Endometrium (tissue), 2 donors: ENCODE data around the gene STPG3.

ENCODE experiments used
- FAIRE-seq: peaks from 2 replicates; lab custom pipeline; 2012; peaks lifted over from hg19 to GRCh38; lab: Jason Lieb, UNC
- donor health status: control.
- donor health status: control.

The STPG3 gene

DNA sequence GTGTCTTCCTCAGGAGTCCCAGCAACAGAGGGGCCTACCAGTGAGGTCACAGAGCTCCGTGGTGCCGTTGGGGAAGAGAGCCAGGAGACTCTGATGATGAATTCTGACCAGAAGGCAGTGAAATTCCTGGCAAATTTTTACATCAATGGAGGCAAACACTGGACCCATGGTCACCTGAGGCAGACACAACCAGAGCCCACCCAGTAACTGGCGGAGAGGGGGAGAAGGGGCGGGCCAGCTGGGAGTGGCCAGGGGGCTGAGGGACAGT is at the start of gene STPG3:
Gene STPG3, plus strand, starts transcription at position 93 of the 268 bp plus-strand sequence. Its CDS starts 1 bp downstream, at position 94.
- FAIRE-seq = no peak

DNA sequence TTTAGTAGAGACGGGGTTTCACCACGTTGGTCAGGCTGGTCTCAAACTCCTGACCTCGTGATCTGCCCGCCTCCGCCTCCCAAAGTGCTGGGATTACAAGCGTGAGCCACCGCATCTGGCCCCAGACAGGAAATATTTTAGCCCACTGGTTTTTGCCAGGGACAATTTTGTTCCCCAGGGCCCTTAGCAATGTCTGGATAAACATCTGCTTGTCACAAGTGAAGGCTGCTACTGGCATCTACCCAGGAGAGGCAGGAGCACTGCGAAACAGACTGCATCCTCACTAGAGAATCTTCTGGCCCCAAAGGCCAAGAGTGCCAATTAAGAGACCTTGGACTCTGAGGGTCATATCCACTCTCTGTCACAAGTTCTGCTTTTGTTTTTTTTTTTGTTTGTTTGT is 48.1 kb upstream of the STPG3 start:
- no peak for FAIRE-seq

- FAIRE-seq = no peak
Measured at GRCh38 chr9:137204731-137205125, 46.4 kb upstream of the STPG3 start.

DNA sequence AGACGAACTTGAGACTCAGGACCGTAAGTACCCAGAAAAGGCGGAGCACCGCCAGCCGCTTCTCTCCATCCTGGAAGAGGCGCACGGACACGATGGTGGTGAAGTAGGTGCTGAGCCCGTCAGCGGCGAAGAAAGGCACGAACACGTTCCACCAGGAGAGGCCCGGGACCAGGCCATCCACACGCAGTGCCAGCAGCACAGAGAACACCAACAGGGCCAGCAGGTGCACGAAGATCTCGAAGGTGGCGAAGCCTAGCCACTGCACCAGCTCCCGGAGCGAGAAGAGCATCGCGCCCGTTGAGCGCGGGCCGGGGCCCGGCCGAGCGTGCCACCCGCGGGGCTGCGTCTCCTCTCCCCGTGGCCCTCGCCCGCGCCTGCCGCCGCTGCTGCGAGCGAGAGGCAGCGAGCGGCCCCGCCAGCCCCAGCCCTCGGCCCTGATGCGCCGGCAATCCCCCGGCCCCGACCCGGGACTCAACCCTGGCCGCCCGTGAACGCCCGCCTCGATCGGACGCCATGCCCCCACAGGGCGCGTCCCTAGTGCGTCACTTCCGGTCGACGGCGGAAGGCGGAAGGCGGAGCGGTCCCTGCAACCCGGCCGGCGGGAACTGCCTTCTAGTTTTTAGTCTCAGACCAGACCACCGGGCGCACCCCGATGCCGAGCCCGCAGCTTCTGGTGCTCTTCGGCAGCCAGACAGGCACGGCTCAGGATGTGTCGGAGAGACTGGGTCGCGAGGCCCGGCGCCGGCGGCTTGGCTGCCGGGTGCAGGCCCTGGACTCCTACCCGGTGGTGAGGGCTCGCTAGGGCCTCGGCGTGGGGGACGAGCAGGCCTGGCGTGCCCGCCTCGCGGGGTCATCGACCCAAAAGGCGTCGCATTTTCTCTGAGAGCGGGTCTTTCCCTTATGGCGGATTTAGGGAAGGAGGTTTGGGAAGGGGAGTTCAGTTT is 45.7 kb upstream of the STPG3 start, which contains the start of the genes NDOR1 and TMEM203:
Gene NDOR1, plus strand, starts transcription at position 575 of the 944 bp plus-strand sequence. Its CDS starts 78 bp downstream, at position 653.
Gene TMEM203, minus strand, starts transcription at position 523 of the 944 bp plus-strand sequence. Its CDS starts 234 bp downstream, at position 289.
- FAIRE-seq = no peak

GRCh38 chr9:137206602-137207001 is 44.5 kb upstream of the STPG3 start:
- FAIRE-seq = no peak

DNA sequence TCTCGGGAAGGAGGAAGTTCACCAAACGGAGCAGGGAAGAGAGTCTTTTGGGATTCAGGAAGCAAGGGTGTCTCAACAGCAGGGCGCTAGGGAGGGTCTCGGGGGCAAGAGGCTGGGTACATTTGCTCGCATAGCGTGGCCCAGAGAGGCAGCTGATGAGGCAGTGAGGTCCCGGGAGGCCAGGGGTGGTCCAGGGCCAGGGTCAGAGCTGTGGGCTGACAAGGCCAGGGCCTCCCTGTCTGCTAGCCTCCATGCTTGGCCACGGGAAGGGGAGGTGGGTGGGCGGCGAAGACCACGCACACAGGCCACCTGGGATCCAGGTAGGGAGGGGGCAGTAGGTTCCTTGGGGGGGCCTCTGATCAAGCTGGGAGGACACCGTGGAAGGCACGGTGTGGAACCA is 39.6 kb upstream of the STPG3 start:
- FAIRE-seq = no peak

DNA sequence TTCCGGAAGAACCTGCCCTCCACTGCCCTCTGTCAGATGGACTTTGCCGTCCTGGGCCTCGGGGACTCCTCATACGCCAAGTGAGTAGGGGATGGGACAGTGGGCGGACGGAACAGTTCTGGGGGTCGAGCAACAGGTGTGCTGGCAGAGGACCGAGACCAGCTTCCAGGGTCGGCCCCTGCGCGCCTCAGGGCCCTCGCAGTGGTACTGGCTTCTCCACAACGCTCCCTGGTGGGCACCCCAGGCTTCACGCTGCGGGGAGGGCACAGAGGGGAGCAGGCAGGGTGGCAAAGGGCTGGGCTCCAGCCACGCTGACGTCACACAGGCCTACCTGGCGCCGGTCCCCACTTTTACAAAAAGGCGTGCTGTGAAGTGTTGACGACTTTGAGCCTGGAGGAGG is 38.6 kb upstream of the STPG3 start:
- FAIRE-seq = no peak

- FAIRE-seq = no peak
Measured at GRCh38 chr9:137213160-137214060, 37.7 kb upstream of the STPG3 start.

DNA sequence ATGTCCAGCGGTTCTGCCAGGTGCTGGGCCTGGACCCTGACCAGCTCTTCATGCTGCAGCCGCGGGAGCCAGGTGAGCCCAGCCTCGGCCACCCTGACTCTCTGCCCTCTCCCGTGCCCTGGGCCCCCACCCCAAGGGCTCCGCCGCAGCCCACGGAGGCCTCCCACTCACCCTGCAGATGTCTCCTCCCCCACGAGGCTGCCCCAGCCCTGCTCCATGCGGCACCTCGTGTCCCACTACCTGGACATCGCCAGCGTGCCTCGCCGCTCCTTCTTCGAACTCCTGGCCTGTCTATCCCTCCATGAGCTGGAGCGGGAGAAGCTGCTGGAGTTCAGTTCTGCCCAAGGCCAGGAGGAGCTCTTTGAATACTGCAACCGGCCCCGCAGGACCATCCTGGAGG is 36.5 kb upstream of the STPG3 start:
- FAIRE-seq = no peak

DNA sequence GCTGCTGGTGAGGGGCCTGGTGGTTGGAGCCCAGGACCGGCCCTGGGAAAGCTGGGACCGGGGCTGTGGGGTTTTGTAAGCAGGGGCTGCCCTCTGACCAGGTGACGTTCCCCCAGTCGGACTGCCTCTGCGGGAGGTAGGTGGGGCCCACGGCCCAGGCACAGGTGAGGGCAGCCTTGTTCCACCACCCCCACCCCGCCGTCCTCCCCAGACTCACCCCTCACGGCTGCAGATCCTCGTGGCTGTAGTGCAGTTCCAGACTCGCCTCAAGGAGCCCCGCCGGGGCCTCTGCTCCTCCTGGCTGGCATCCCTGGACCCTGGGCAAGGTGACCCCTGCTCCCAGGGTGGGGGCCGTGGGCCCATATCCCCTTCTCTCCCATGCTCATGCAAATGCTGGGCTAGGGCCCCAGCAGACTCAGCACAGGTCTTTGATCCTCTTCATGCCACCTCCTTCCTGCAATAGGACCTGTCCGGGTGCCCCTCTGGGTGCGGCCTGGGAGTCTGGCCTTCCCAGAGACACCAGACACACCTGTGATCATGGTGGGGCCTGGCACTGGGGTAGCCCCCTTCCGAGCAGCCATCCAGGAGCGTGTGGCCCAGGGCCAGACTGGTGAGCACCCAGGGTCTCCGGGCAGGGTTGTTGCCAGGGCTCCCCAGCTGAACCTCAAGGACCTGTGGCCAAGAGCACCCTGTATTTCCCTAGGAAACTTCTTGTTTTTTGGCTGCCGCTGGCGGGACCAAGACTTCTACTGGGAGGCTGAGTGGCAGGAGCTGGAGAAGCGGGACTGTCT is 35.7 kb upstream of the STPG3 start:
- FAIRE-seq = no peak

- no peak for FAIRE-seq
Measured at GRCh38 chr9:137216188-137216965, 34.7 kb upstream of the STPG3 start.

- FAIRE-seq = no peak
Measured at GRCh38 chr9:137217276-137218211, 33.5 kb upstream of the STPG3 start.

DNA sequence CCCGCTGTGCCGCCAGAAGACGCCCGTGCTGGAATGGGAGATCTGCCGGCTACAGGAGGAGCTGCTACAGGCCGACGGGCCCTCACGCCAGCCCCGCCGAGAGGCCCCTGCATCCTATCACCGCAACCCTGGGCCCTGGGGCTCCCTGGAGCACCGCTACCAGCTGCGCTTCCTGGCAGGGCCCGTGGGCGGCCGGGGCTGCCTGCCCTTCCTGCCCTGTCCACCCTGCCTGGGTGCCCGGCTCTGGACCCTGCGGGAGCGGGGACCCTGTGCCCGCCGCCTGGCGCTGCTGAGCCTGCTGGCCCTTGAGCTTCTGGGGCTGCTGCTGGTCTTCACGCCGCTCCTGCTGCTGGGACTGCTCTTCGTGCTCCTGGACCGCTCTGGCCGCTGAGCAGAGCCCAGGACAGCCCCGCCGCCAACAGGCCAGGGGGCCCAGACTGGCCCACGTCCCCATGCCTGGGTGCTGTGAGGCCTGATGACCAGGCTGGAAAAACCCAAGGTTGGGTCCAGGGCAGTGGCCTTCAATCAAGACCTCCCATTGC is 32.8 kb upstream of the STPG3 start:
- no peak for FAIRE-seq

GRCh38 chr9:137218754-137219271 is 32.3 kb upstream of the STPG3 start:
- FAIRE-seq = no peak

- FAIRE-seq = no peak
Measured at GRCh38 chr9:137219757-137220316, 31.2 kb upstream of the STPG3 start.

GRCh38 chr9:137220317-137221094 is 30.6 kb upstream of the STPG3 start:
- no peak for FAIRE-seq

GRCh38 chr9:137221095-137221505 is 30.0 kb upstream of the STPG3 start:
- no peak for FAIRE-seq

DNA sequence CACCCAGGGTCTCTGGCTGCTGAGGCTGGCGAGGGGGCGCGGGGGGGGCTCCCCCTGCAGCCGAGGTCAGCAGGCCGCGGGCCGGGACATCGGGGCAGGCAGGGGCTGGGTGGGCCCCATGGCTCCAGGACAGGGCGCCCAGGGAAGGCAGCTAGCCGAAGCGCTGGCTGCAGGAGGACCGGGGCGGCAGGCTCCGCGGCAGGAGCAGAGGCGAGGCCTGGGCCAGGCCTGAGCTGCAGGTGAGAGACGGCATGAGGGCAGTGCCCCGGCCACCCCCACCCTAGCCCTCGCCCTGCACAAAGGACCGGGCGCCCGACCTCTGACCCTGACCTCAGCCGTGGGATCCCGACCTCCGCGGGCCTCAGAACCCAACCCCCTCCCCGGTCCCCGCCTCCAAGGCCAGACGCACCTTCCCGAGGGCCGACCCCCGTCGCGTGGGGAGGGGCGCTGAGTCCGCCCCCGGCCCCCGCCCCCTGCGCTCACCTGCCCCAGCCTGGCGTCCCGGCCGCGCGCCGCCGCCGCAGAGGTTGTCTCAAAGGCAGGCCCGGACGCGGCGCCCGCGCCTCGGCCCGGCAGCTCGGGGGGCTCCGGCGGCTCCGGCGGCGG is 29.5 kb upstream of the STPG3 start:
- no peak for FAIRE-seq
